Nephron progenitor cell (in vitro differentiated cells): ENCODE measurements around the gene RBM48.

ENCODE experiments used
- DNase-seq: peaks from one replicate; pipeline ENCODE4 v3.0.0; 2021
- H3K27ac Mint-ChIP-seq: 2 replicates; pipeline ENCODE4 v1.8.0; 2021; ENCODE audit warnings: mild to moderate bottlenecking, moderate library complexity, mixed read lengths
- H3K27me3 Mint-ChIP-seq: 2 replicates; pipeline ENCODE4 v1.8.0; 2021; ENCODE audit warnings: mild to moderate bottlenecking, low read depth, mixed read lengths; ENCODE audit not compliant: poor library complexity
- H3K36me3 Mint-ChIP-seq: 2 replicates; pipeline ENCODE4 v1.8.0; 2021; ENCODE audit warnings: low read depth, mixed read lengths
- H3K4me1 Mint-ChIP-seq: 2 replicates; pipeline ENCODE4 v1.8.0; 2021; ENCODE audit warnings: mixed read lengths
- H3K4me3 Mint-ChIP-seq: 2 replicates; pipeline ENCODE4 v1.8.0; 2021; ENCODE audit warnings: mild to moderate bottlenecking, moderate library complexity, mixed read lengths
- H3K9me3 Mint-ChIP-seq: 2 replicates; pipeline ENCODE4 v1.8.0; 2021; ENCODE audit warnings: mild to moderate bottlenecking, moderate library complexity, mixed read lengths
- TF ChIP-seq, protein P1 (sequence below): fragments of 200-600 bp; sonication (generic); IDR thresholded peaks from 2 replicates; pipeline ENCODE4 v1.5.0; 2021; ENCODE audit warnings: antibody characterized with exemption

Gene RBM48

DNA sequence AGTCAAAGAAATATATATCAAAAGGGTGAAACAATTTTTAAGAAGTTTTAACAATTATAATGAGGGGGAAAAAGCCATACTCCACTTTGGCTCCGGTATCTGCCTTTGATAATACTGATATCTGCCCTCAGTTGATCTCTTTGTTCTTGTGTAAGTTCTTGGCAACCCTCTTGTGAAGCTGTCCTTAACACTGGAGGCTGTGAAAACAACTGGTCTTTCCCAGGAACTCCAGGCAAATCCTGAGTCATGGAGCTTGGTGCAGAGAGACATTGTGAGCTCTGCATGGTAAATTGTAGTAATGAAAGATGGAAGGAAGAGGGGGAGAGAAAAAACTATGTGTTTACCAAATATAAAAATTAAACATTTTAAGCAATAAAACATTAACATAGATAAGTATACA, 39.0 kb upstream of the RBM48 start:
- Mint-ChIP-seq H3K27me3 (no peaks in the 10 kb centered on the region), H3K4me1 (no peaks in the 10 kb centered on the region), H3K36me3 (peaks cover 46% of the 10 kb centered on the region), H3K9me3 (no peaks in the 10 kb centered on the region), H3K4me3 (no peak overlapping the region), H3K27ac (peak overlapping the region; percentile 43)
- no peak for DNase-seq
- TF ChIP-seq, protein P1, sequence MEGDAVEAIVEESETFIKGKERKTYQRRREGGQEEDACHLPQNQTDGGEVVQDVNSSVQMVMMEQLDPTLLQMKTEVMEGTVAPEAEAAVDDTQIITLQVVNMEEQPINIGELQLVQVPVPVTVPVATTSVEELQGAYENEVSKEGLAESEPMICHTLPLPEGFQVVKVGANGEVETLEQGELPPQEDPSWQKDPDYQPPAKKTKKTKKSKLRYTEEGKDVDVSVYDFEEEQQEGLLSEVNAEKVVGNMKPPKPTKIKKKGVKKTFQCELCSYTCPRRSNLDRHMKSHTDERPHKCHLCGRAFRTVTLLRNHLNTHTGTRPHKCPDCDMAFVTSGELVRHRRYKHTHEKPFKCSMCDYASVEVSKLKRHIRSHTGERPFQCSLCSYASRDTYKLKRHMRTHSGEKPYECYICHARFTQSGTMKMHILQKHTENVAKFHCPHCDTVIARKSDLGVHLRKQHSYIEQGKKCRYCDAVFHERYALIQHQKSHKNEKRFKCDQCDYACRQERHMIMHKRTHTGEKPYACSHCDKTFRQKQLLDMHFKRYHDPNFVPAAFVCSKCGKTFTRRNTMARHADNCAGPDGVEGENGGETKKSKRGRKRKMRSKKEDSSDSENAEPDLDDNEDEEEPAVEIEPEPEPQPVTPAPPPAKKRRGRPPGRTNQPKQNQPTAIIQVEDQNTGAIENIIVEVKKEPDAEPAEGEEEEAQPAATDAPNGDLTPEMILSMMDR = no peak

DNA sequence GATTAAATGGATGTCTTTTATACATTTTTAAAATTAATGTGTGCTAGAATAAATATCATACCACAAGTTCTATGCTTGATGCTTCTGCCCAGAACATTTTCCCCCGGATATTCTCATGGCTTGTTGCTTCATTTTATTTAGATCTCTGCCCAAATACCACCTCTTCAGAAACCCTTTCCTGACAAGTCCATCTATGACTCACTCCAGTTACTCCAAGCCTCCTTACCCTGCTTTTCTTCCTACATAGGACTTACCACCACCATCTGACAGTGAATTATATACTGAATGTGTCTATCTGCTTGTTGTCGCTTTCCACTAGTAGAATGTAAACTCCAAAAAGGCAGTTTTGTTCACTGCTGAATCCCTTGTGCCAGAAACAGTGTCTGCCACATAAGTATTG, 31.7 kb upstream of the RBM48 start:
- no peak overlapping the region for H3K27ac Mint-ChIP-seq

DNA sequence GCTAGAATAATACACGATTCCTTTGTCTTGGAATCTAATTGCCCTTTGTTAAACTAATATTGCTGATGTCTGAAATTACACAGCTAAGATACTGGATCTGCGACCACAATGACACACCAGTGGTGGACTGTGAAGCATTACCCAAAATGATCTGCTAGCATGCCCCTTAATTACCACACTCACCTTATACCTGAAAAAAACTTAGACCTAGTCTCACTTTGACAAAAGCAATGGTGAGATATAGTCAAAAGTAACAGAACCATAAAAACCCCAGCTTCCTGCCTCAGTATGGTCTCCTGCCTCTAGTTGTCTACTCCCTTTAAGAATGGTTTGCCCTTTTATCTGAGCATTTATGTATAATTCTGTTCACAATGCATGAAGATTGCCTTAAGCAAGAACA, 30.0 kb upstream of the RBM48 start:
- no peak overlapping the region for H3K27ac Mint-ChIP-seq
- H3K4me1 Mint-ChIP-seq = no peaks in the 10 kb centered on the region
- TF ChIP-seq, protein P1 = no peak
- H3K36me3 Mint-ChIP-seq = peaks cover 44% of the 10 kb centered on the region
- no peaks in the 10 kb centered on the region for H3K27me3 Mint-ChIP-seq
- no peak overlapping the region for H3K4me3 Mint-ChIP-seq
- H3K9me3 Mint-ChIP-seq = no peaks in the 10 kb centered on the region
- DNase-seq = no peak

More for the DNA sequence above, 31.7 kb upstream of the RBM48 start:
- Mint-ChIP-seq H3K4me1 (no peaks in the 10 kb centered on the region), H3K36me3 (peaks cover 50% of the 10 kb centered on the region), H3K27me3 (no peaks in the 10 kb centered on the region), H3K4me3 (no peak overlapping the region), H3K9me3 (no peaks in the 10 kb centered on the region)
- TF ChIP-seq, protein P1 = no peak
- DNase-seq = no peak

DNA sequence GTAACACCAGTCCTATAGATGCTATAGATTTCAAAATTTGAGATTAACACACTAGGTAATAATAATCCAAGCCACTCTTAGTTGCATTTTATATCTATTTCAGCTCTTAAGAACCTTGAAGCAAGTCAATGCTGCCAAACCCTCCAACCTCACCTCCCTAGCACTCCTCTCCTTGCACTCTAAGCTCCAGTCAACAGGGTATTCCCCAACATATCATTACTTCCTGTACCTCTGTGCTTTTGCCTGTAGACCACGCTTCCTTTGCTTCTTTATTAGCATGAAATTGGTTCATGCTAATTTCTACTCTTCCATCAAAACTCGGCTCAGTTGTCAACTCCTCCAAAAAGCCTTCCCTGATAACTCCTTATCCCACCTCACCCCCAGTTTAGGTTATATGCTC, 24.8 kb upstream of the RBM48 start:
- Mint-ChIP-seq H3K9me3 (no peaks in the 10 kb centered on the region), H3K27me3 (no peaks in the 10 kb centered on the region), H3K4me1 (no peaks in the 10 kb centered on the region), H3K4me3 (no peak overlapping the region), H3K36me3 (peaks cover 51% of the 10 kb centered on the region), H3K27ac (no peak overlapping the region)
- TF ChIP-seq, protein P1 = no peak
- DNase-seq = no peak

DNA sequence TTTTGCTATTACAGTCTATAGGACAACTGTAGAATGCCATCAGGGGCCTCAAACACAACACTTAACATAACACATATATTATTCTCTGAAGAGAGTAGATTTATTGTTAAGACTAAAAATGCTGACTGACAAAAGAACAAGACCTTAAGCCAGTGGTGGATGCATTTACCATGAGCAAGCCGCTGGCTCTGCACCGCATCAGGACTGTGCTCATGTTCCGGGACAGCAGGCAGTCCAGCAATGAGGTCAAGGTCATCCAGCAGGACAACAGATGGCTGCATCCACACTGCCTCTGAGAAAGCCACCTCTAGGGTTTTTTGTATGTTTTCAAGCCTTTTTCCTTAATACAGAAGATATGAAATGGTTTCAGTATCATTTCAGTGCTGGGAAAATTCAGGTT, 24.0 kb upstream of the RBM48 start:
- Mint-ChIP-seq H3K36me3 (peaks cover 48% of the 10 kb centered on the region), H3K4me1 (no peaks in the 10 kb centered on the region), H3K4me3 (no peak overlapping the region), H3K9me3 (no peaks in the 10 kb centered on the region), H3K27me3 (no peaks in the 10 kb centered on the region), H3K27ac (no peak overlapping the region)
- TF ChIP-seq, protein P1 = no peak
- DNase-seq = no peak

DNA sequence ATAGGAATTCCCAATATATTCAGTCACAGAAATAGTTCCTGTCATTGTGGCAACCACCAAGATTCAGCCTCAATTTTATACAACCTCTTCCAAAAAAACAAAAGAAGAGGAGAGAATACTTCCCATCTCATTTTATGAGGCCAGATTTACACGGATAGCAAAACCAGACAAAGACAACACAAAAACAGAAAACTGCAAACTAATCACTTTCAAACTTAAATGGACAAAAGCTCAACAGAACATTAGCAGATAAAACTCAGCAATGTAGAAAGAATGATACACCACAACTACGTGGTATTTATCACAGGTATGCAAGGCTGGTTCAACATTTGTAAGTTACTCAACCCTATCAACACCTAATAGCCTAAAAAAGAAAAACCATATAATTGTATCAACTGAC, 22.2 kb upstream of the RBM48 start:
- Mint-ChIP-seq H3K4me1 (no peaks in the 10 kb centered on the region), H3K27ac (no peak overlapping the region), H3K36me3 (peaks cover 34% of the 10 kb centered on the region), H3K9me3 (no peaks in the 10 kb centered on the region), H3K4me3 (no peak overlapping the region), H3K27me3 (no peaks in the 10 kb centered on the region)
- TF ChIP-seq, protein P1 = no peak
- no peak for DNase-seq
